ENCODE measurements around the gene COX19. TPM values are rescaled to one million over a fixed set of nuclear protein-coding genes. Genes with fewer than 3 reads are reported as not detected.
A peak's percentile ranks its signal among the peaks of the same experiment; 100 is the strongest.

COX19 gene
- total RNA-seq, 1 experiment from 2014 or later = 12.3 TPM

DNA sequence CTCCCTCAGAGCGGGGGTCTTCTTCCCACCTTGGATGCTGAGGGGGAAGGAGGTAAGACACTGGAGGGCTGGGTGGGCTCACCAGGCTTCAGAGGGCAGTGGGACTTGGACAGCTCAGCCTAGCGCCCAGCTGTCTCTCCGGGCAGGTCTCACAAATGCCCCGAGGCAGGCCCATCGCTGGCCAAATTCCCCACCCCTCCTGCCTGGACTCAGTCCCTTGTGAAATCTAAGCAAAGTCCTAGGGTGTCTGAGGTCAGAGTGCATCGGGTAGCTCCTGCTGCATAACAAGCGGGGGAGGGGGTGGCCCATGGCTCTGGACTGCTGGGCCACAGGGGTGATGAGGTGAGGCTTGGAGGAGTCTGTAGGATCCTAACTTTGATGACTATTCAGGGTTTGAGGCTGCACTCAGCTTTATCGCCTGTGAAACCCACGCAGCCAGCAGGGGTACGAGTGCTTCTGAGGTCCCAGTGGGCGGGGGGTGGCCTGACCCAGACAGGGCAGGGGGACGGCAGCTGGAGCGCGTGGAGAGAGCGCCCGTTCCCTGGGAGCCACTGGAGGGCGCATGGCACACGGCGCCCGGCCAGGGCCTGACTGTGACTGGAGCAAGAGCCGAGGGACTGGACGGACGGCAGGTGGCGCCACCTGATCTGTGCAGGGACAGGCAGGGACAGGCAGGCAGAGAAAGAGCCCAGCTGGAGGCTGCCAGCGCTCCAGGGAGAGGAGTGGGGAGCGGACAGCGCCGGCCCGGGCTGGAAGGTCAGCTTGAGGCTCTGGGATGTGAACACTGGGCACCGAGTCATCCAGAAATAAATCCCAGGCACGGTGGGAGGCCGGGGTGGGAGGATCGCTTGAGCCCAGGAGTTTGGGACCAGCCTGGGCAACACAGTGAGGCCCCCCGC lies 17.6 kb upstream of the COX19 start:
- no CpG with 5 or more reads among the region's 34 CpGs for WGBS (ENCODE audit: extremely low coverage, insufficient read length, low lambda C conversion rate)
- H3K9ac ChIP-seq (ENCODE audit: extremely low read depth, insufficient read length, low read length) = no peak overlapping the region

More for the DNA sequence above, 17.6 kb upstream of the COX19 start:
- Histone ChIP-seq H3K9me3 (ENCODE audit: control insufficient read depth, low read depth, low read length) (no peaks in the 10 kb centered on the region), H3K4ac (ENCODE audit: low read depth, low read length) (no peak overlapping the region), H3K27ac (ENCODE audit: insufficient read length, low read depth, low read length) (no peak overlapping the region), H3K23me2 (ENCODE audit: insufficient read length, low read depth, low read length, poor library complexity, severe bottlenecking) (no peaks in the 10 kb centered on the region), H4K20me1 (ENCODE audit: control insufficient read depth, insufficient read depth, insufficient read length) (no peaks in the 10 kb centered on the region), H3T11ph (ENCODE audit: low read length) (no peak overlapping the region), H3K18ac (ENCODE audit: insufficient read length, low read depth, low read length) (no peak overlapping the region), H4K8ac (replicated peaks; ENCODE audit: insufficient read length, low read depth, low read length) (no peak overlapping the region), H2BK12ac (ENCODE audit: insufficient read length, low read depth, low read length) (no peak overlapping the region), H3K79me2 (ENCODE audit: insufficient read depth, low read length) (no peaks in the 10 kb centered on the region), H4K91ac (ENCODE audit: insufficient read length, low read depth, low read length) (no peak overlapping the region), H3K27me3 (ENCODE audit: insufficient read depth, low read length) (no peaks in the 10 kb centered on the region), H2AK5ac (ENCODE audit: insufficient read length, low read length) (no peak overlapping the region), H3K79me1 (ENCODE audit: insufficient read depth, low read depth, low read length, poor library complexity, severe bottlenecking) (no peaks in the 10 kb centered on the region), H3K56ac (ENCODE audit: insufficient read length, low read depth, low read length) (no peak overlapping the region), H2BK20ac (ENCODE audit: low read depth, low read length, poor library complexity, severe bottlenecking) (no peak overlapping the region), H3K4me1 (ENCODE audit: insufficient read depth, low read length) (no peaks in the 10 kb centered on the region), H2AFZ (ENCODE audit: low read length) (no peak overlapping the region), H2BK15ac (ENCODE audit: low read depth, low read length) (no peak overlapping the region), H2BK5ac (ENCODE audit: insufficient read length, low read length) (no peak overlapping the region), H3K4me2 (ENCODE audit: insufficient read depth, insufficient read length, low read length) (no peak overlapping the region), H3K23ac (ENCODE audit: insufficient read length, low read depth, low read length) (no peak overlapping the region), H2BK120ac (ENCODE audit: low read depth, low read length, poor library complexity, severe bottlenecking) (no peak overlapping the region), H4K5ac (ENCODE audit: insufficient read length, low read depth, low read length) (no peak overlapping the region), H3K14ac (ENCODE audit: insufficient read depth, low read length) (no peak overlapping the region)
- Mint-ChIP-seq H3K27ac (no peak overlapping the region), H3K4me3 (no peak overlapping the region), H3K27me3 (ENCODE audit: low read depth) (no peaks in the 10 kb centered on the region; the same call in 1 of the 2 replicates), H3K4me1 (peaks cover 0 to 7% of the 10 kb centered on the region in 2 experiments; a peak in 3 of 4 replicates), H3K9me3 (no peaks in the 10 kb centered on the region), H3K36me3 (ENCODE audit: insufficient read depth in 1 of 3, low read depth in 3 of 3) (peaks cover 0 to 3% (median 3%) of the 10 kb centered on the region in 3 experiments; a peak in 3 of 7 replicates)
- peak; percentile 100 for TF ChIP-seq CTCF (conservative IDR thresholded peaks at IDR 0.05)
- peak; percentile 99 for DNase-seq

All from H9 (cell line).